Astrocyte (in vitro differentiated cells and primary cell): ENCODE data around the gene CIC. TPM values are rescaled to one million over a fixed set of nuclear protein-coding genes. Genes with fewer than 3 reads are reported as not detected.
A peak's percentile ranks its signal among the peaks of the same experiment; 100 is the strongest.
"Not testable (repeated sequence)": the region's sequence is repeated elsewhere in the genome, so short reads cannot be mapped to it uniquely, and the experiment has no call there.

Source experiments
- DNase-seq: peaks from one replicate; pipeline ENCODE4 v3.0.0-alpha.2; 2010; ENCODE audit warnings: low read depth
- FAIRE-seq: peaks from 2 replicates; lab custom pipeline; 2011; peaks lifted over from hg19 to GRCh38; lab: Jason Lieb, UNC
- H2AFZ ChIP-seq: 2 replicates; pipeline ENCODE4 v1.6.0; 2012; ENCODE audit warnings: low read depth, low read length, inconsistent platforms
- H3K27ac ChIP-seq: 2 replicates; pipeline ENCODE4 v1.5.1; 2011; ENCODE audit warnings: low read depth, low read length, inconsistent platforms
- H3K27me3 ChIP-seq: 2 replicates; pipeline ENCODE4 v1.6.0; 2011; ENCODE audit warnings: low read length, inconsistent platforms; ENCODE audit not compliant: insufficient read depth
- H3K36me3 ChIP-seq: 2 replicates; pipeline ENCODE4 v1.5.1; 2011; ENCODE audit warnings: low read length, inconsistent platforms; ENCODE audit not compliant: insufficient read depth
- H3K4me1 ChIP-seq: 2 replicates; pipeline ENCODE4 v1.5.1; 2011; ENCODE audit warnings: low read length, inconsistent platforms; ENCODE audit not compliant: insufficient read depth
- H3K4me2 ChIP-seq: 2 replicates; pipeline ENCODE4 v1.6.0; 2012; ENCODE audit warnings: low read length, inconsistent platforms
- H3K4me3 ChIP-seq: 2 replicates; pipeline ENCODE4 v1.5.1; 2011; ENCODE audit warnings: low read depth, mild to moderate bottlenecking, low read length, inconsistent platforms; ENCODE audit not compliant: insufficient read depth
- H3K79me2 ChIP-seq: 2 replicates; pipeline ENCODE4 v1.6.0; 2012; ENCODE audit warnings: mild to moderate bottlenecking, low read length, inconsistent platforms; ENCODE audit not compliant: insufficient read depth
- H3K9ac ChIP-seq: 2 replicates; pipeline ENCODE4 v1.6.0; 2012; ENCODE audit warnings: mild to moderate bottlenecking, low read length, inconsistent platforms
- H3K9me3 ChIP-seq: 2 replicates; pipeline ENCODE4 v1.5.1; 2012; ENCODE audit warnings: low read depth, mild to moderate bottlenecking, low read length, inconsistent platforms; ENCODE audit not compliant: insufficient read depth
- H4K20me1 ChIP-seq: 2 replicates; pipeline ENCODE4 v1.6.0; 2012; ENCODE audit warnings: low read length, inconsistent platforms; ENCODE audit not compliant: insufficient read depth
- H3K27ac Mint-ChIP-seq: one replicate; pipeline ENCODE4 v1.8.0; 2021; ENCODE audit warnings: mild to moderate bottlenecking, mixed read lengths; ENCODE audit not compliant: unreplicated experiment
- H3K27me3 Mint-ChIP-seq: one replicate; pipeline ENCODE4 v1.8.0; 2021; ENCODE audit warnings: low read depth, mixed read lengths; ENCODE audit not compliant: unreplicated experiment
- H3K36me3 Mint-ChIP-seq: one replicate; pipeline ENCODE4 v1.8.0; 2021; ENCODE audit warnings: low read depth, mixed read lengths; ENCODE audit not compliant: unreplicated experiment
- H3K4me1 Mint-ChIP-seq: one replicate; pipeline ENCODE4 v1.8.0; 2021; ENCODE audit warnings: low read depth, mixed read lengths; ENCODE audit not compliant: unreplicated experiment
- H3K4me3 Mint-ChIP-seq: one replicate; pipeline ENCODE4 v1.8.0; 2021; ENCODE audit warnings: mild to moderate bottlenecking, moderate library complexity, mixed read lengths; ENCODE audit not compliant: unreplicated experiment
- H3K9me3 Mint-ChIP-seq: one replicate; pipeline ENCODE4 v1.8.0; 2021; ENCODE audit warnings: mild to moderate bottlenecking, mixed read lengths; ENCODE audit not compliant: unreplicated experiment
- CTCF ChIP-seq: IDR thresholded peaks from 2 replicates; pipeline ENCODE4 v1.5.1; 2011; ENCODE audit warnings: low read depth, mild to moderate bottlenecking, inconsistent platforms, low read length, moderate library complexity; ENCODE audit not compliant: insufficient read depth
- EZH2 ChIP-seq: IDR thresholded peaks from 2 replicates; pipeline ENCODE4 v1.6.1; 2012; ENCODE audit warnings: mild to moderate bottlenecking, low read length, inconsistent platforms; ENCODE audit not compliant: insufficient read depth
- total RNA-seq: library from RNA; stranded (reverse); gene quantifications from 2 replicates; pipeline ENCODE4 v1.2.1, GENCODE V29; 2021

Gene CIC
- total RNA-seq, 1 donor from 2014 or later, result 78.5 TPM

GRCh38 chr19:42334697-42335373, 65.8 kb downstream of the CIC start:
- H3K4me1 Mint-ChIP-seq, result peaks cover 7% of the 10 kb centered on the region
- Histone ChIP-seq H4K20me1 (peaks cover 31% of the 10 kb centered on the region), H3K9ac (no peak overlapping the region), H3K9me3 (no peaks in the 10 kb centered on the region), H3K79me2 (peaks cover 13% of the 10 kb centered on the region), H2AFZ (no peak overlapping the region), H3K4me3 (no peak overlapping the region), H3K27ac (no peak overlapping the region), H3K27me3 (no peaks in the 10 kb centered on the region), H3K4me2 (no peak overlapping the region), H3K4me1 (no peaks in the 10 kb centered on the region), H3K36me3 (no peaks in the 10 kb centered on the region)
- FAIRE-seq (no peak), DNase-seq (no peak)
- no peaks in the 10 kb centered on the region for H3K9me3 Mint-ChIP-seq
- peaks cover 6% of the 10 kb centered on the region for H3K36me3 Mint-ChIP-seq
- no peaks in the 10 kb centered on the region for H3K27me3 Mint-ChIP-seq
- no peak for TF ChIP-seq EZH2
- TF ChIP-seq CTCF, result no peak
- no peak overlapping the region for H3K4me3 Mint-ChIP-seq
- no peak overlapping the region for H3K27ac Mint-ChIP-seq

- H3K4me1 Mint-ChIP-seq, result peaks cover 2% of the 10 kb centered on the region
- no peak overlapping the region for H2AFZ ChIP-seq
- H3K36me3 Mint-ChIP-seq, result peaks cover 6% of the 10 kb centered on the region
- H3K4me1 ChIP-seq, result no peaks in the 10 kb centered on the region
- TF ChIP-seq CTCF (no peak), EZH2 (no peak)
- no peaks in the 10 kb centered on the region for H3K27me3 Mint-ChIP-seq
- H3K9ac ChIP-seq, result no peak overlapping the region
- FAIRE-seq (no peak), DNase-seq (no peak)
- no peaks in the 10 kb centered on the region for H3K9me3 Mint-ChIP-seq
- H3K79me2 ChIP-seq, result peaks cover 9% of the 10 kb centered on the region
- no peaks in the 10 kb centered on the region for H3K9me3 ChIP-seq
- no peak overlapping the region for H3K4me3 ChIP-seq
- H3K4me2 ChIP-seq, result no peak overlapping the region
- no peaks in the 10 kb centered on the region for H3K27me3 ChIP-seq
- H3K27ac Mint-ChIP-seq, result no peak overlapping the region
- no peaks in the 10 kb centered on the region for H3K36me3 ChIP-seq
- no peak overlapping the region for H3K4me3 Mint-ChIP-seq
- H4K20me1 ChIP-seq, result peaks cover 24% of the 10 kb centered on the region
- H3K27ac ChIP-seq, result no peak overlapping the region
Measured at GRCh38 chr19:42335374-42335936, 66.4 kb downstream of the CIC start.

- H3K36me3 Mint-ChIP-seq, result peaks cover 6% of the 10 kb centered on the region
- peaks cover 19% of the 10 kb centered on the region for H4K20me1 ChIP-seq
- peaks cover 6% of the 10 kb centered on the region for H3K79me2 ChIP-seq
- no peak overlapping the region for H3K9ac ChIP-seq
- no peaks in the 10 kb centered on the region for H3K9me3 Mint-ChIP-seq
- H3K4me3 ChIP-seq, result no peak overlapping the region
- H3K27me3 ChIP-seq, result no peaks in the 10 kb centered on the region
- FAIRE-seq (no peak), DNase-seq (no peak)
- no peak overlapping the region for H3K4me3 Mint-ChIP-seq
- H3K27ac ChIP-seq, result no peak overlapping the region
- H3K4me1 Mint-ChIP-seq, result no peaks in the 10 kb centered on the region
- H3K4me1 ChIP-seq, result no peaks in the 10 kb centered on the region
- H3K36me3 ChIP-seq, result no peaks in the 10 kb centered on the region
- H3K9me3 ChIP-seq, result no peaks in the 10 kb centered on the region
- no peaks in the 10 kb centered on the region for H3K27me3 Mint-ChIP-seq
- no peak overlapping the region for H3K27ac Mint-ChIP-seq
- TF ChIP-seq EZH2 (no peak), CTCF (no peak)
- no peak overlapping the region for H3K4me2 ChIP-seq
- no peak overlapping the region for H2AFZ ChIP-seq
Measured at GRCh38 chr19:42335971-42336370, 66.9 kb downstream of the CIC start.

DNA sequence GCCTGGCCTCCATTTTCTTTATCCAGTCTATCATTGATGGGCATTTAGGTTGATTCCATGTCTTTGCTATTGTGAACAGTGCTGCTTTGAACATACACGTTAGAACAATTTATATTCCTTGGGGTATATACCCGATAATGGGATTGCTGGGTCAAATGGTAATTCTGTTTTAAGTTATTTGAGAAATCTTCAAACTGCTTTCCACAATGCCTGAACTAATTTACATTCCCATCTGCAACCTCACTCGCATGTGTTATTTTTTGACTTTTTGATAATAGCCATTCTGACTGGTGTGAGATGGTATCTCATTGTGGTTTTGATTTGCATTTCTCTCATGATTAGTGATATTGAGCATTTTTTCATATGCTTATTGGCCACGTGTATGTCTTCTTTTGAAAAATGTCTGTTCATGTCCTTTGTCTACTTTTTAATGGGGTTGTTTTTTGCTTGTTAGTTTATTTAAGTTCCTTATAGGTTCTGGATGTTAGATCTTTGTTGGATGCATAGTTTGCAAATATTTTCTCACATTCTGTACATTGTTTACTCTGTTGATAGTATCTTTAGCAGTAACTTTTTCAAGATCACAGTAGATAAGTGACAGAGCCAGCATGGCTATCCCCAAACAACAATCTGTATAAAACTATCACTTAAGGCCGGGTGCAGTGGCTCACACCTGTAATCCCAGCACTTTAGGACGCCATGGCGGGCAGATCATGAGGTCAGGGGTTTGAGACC, 70.2 kb downstream of the CIC start:
- not testable (repeated sequence) for H3K36me3 Mint-ChIP-seq, H2AFZ ChIP-seq, H3K4me1 ChIP-seq, H4K20me1 ChIP-seq, H3K4me3 ChIP-seq, H3K27ac ChIP-seq, H3K9me3 ChIP-seq, H3K4me3 Mint-ChIP-seq, H3K79me2 ChIP-seq, DNase-seq, H3K4me2 ChIP-seq, H3K9me3 Mint-ChIP-seq, H3K27me3 Mint-ChIP-seq, H3K4me1 Mint-ChIP-seq, H3K9ac ChIP-seq, H3K36me3 ChIP-seq, H3K27me3 ChIP-seq
- H3K27ac Mint-ChIP-seq, result peak overlapping the region; percentile 11
- peak; percentile 47 for FAIRE-seq
